Measurements from ENCODE around the gene VPS26A. TPM values are rescaled to one million over a fixed set of nuclear protein-coding genes. Genes with fewer than 3 reads are reported as not detected.
A peak's percentile ranks its signal among the peaks of the same experiment; 100 is the strongest.
"Not testable (repeated sequence)": the region's sequence is repeated elsewhere in the genome, so short reads cannot be mapped to it uniquely, and the experiment has no call there.

Gene VPS26A
- polyA plus RNA-seq, 12 donors, result 38.4 to 65.9 (median 51.4) TPM; not detected in 1

- DNase-seq, result no peak
Measured at GRCh38 chr10:69100136-69100872, 23.7 kb upstream of the VPS26A start.

- DNase-seq, result no peak
Measured at GRCh38 chr10:69101451-69102095, 22.4 kb upstream of the VPS26A start.

- no peak for DNase-seq
Measured at GRCh38 chr10:69102440-69102839, 21.5 kb upstream of the VPS26A start.

- no peak for DNase-seq
Measured at GRCh38 chr10:69103784-69104183, 20.2 kb upstream of the VPS26A start.

GRCh38 chr10:69104994-69105790, 18.8 kb upstream of the VPS26A start:
- no peak for DNase-seq

- no peak for DNase-seq
Measured at GRCh38 chr10:69107176-69107490, 16.8 kb upstream of the VPS26A start.

- no peak for DNase-seq
Measured at GRCh38 chr10:69107699-69108098, 16.3 kb upstream of the VPS26A start.

- no peak for DNase-seq
Measured at GRCh38 chr10:69119896-69120295, 4.1 kb upstream of the VPS26A start.

- no peak for DNase-seq
Measured at GRCh38 chr10:69123306-69123746, 652 bp upstream of the VPS26A start.

GRCh38 chr10:69124563-69125268, 738 bp downstream of the VPS26A start:
- DNase-seq, result peak; percentile 45

- DNase-seq, result no peak
Measured at GRCh38 chr10:69125554-69125953, 1.6 kb downstream of the VPS26A start.

- DNase-seq, result no peak
Measured at GRCh38 chr10:69130251-69130650, 6.3 kb downstream of the VPS26A start.

- DNase-seq, result no peak
Measured at GRCh38 chr10:69139961-69140360, 16.0 kb downstream of the VPS26A start.

GRCh38 chr10:69141304-69141703, 17.3 kb downstream of the VPS26A start:
- no peak for DNase-seq

- not testable (repeated sequence) for DNase-seq
Measured at GRCh38 chr10:69142074-69142473, 18.1 kb downstream of the VPS26A start.

GRCh38 chr10:69142983-69143382, 19.0 kb downstream of the VPS26A start:
- DNase-seq, result no peak

GRCh38 chr10:69145329-69145728, 21.4 kb downstream of the VPS26A start:
- no peak for DNase-seq

GRCh38 chr10:69145864-69146263, 21.9 kb downstream of the VPS26A start:
- DNase-seq, result no peak

- no peak for DNase-seq
Measured at GRCh38 chr10:69146759-69147158, 22.8 kb downstream of the VPS26A start.

GRCh38 chr10:69151984-69152383, 28.0 kb downstream of the VPS26A start:
- no peak for DNase-seq

- DNase-seq, result no peak
Measured at GRCh38 chr10:69153227-69153626, 29.2 kb downstream of the VPS26A start.

- DNase-seq, result no peak
Measured at GRCh38 chr10:69160809-69161241, 36.8 kb downstream of the VPS26A start.

Measured in muscle of arm (tissue), 12 donors.